Activated CD4-positive, alpha-beta memory T cell treated with anti-CD3 and anti-CD28 coated beads for 36 hours (primary cell): ENCODE measurements around the gene PAPLN. TPM values are rescaled to one million over a fixed set of nuclear protein-coding genes. Genes with fewer than 3 reads are reported as not detected.
"Not testable (repeated sequence)": the region's sequence is repeated elsewhere in the genome, so short reads cannot be mapped to it uniquely, and the experiment has no call there.

Experiments
- CTCF ChIA-PET: fragments of 350-600 bp; sonication (Branson Sonifier 250); formaldehyde crosslinking; loops from one replicate; lab custom pipeline; 2021; ENCODE audit warnings: antibody characterized with exemption, inconsistent platforms; lab: Charles Lee
- POLR2A ChIA-PET: fragments of 350-600 bp; sonication (Branson Sonifier 250); formaldehyde crosslinking; loops from one replicate; lab custom pipeline; 2021; ENCODE audit warnings: antibody characterized with exemption; lab: Charles Lee
- DNase-seq: peaks from one replicate; pipeline ENCODE4 v3.0.0-alpha.2; 2020
- H3K27ac Mint-ChIP-seq: one replicate; pipeline ENCODE4 v1.8.0; 2021; ENCODE audit warnings: mixed read lengths
- H3K27me3 Mint-ChIP-seq: one replicate; pipeline ENCODE4 v1.8.0; 2021; ENCODE audit warnings: mixed read lengths
- H3K36me3 Mint-ChIP-seq: one replicate; pipeline ENCODE4 v1.8.0; 2021; ENCODE audit warnings: mixed read lengths
- H3K4me1 Mint-ChIP-seq: one replicate; pipeline ENCODE4 v1.8.0; 2021; ENCODE audit warnings: low read depth, mixed read lengths
- H3K4me3 Mint-ChIP-seq: one replicate; pipeline ENCODE4 v1.8.0; 2021; ENCODE audit warnings: mild to moderate bottlenecking, mixed read lengths
- H3K9me3 Mint-ChIP-seq: one replicate; pipeline ENCODE4 v1.8.0; 2021; ENCODE audit warnings: mixed read lengths
- intact Hi-C: fragments of 100-400 bp; cut with micrococcal nuclease; formaldehyde crosslinking; loops from one replicate; pipeline ENCODE4 v1.15.1; 2023
- total RNA-seq, 2 experiments: library from RNA; stranded (reverse); gene quantifications; one replicate each; pipeline ENCODE4 v1.2.3, GENCODE V29; 2021

PAPLN gene
- total RNA-seq, 2 experiments from 2014 or later = 0.62 to 0.65 TPM

GRCh38 chr14:73289729-73290128 lies 52.4 kb downstream of the PAPLN start:
- intact Hi-C loops = loop anchor here (2.0 to 10.0 kb wide), 5 partner anchors 42 to 169 kb away; partner anchors contain the start of gene NUMB
- ChIA-PET POLR2A (interaction anchor here (0.9 to 1.3 kb wide), 4 partner anchors 169 to 182 kb away, joined by 3 to 5 read pairs (median 4); partner anchors contain the start of gene NUMB), CTCF (interaction anchor here (0.8 to 2.0 kb wide), 2 partner anchors 178 to 182 kb away, joined by 3 to 13 read pairs; no protein-coding TSS in a partner anchor)
- Mint-ChIP-seq H3K36me3 (peaks cover 25% of the 10 kb centered on the region), H3K27ac (no peak overlapping the region), H3K4me1 (peaks cover 27% of the 10 kb centered on the region), H3K27me3 (no peaks in the 10 kb centered on the region), H3K4me3 (no peak overlapping the region), H3K9me3 (no peaks in the 10 kb centered on the region)
- DNase-seq = no peak

- ChIA-PET POLR2A (interaction anchor here (0.9 to 1.3 kb wide), 4 partner anchors 168 to 182 kb away, joined by 3 to 5 read pairs (median 4); partner anchors contain the start of gene NUMB), CTCF (interaction anchor here (0.8 to 2.0 kb wide), 2 partner anchors 178 to 181 kb away, joined by 3 to 13 read pairs; no protein-coding TSS in a partner anchor)
- H3K27ac Mint-ChIP-seq = peak overlapping the region; percentile 28
- no peaks in the 10 kb centered on the region for H3K27me3 Mint-ChIP-seq
- H3K9me3 Mint-ChIP-seq = no peaks in the 10 kb centered on the region
- peaks cover 25% of the 10 kb centered on the region for H3K36me3 Mint-ChIP-seq
- H3K4me3 Mint-ChIP-seq = no peak overlapping the region
- peaks cover 27% of the 10 kb centered on the region for H3K4me1 Mint-ChIP-seq
- intact Hi-C loops = loop anchor here (2.0 to 10.0 kb wide), 5 partner anchors 43 to 169 kb away; partner anchors contain the start of gene NUMB
- DNase-seq = peak; percentile 27
Observed at GRCh38 chr14:73290279-73290678, 53.0 kb downstream of the PAPLN start.

GRCh38 chr14:73293782-73294781 lies 56.8 kb downstream of the PAPLN start:
- intact Hi-C loops = loop anchor here (5.0 to 10.0 kb wide), 3 partner anchors 47 to 119 kb away; no protein-coding TSS in a partner anchor
- Mint-ChIP-seq H3K4me1 (peaks cover 24% of the 10 kb centered on the region), H3K36me3 (peaks cover 22% of the 10 kb centered on the region), H3K27ac (no peak overlapping the region), H3K9me3 (no peaks in the 10 kb centered on the region), H3K4me3 (no peak overlapping the region), H3K27me3 (no peaks in the 10 kb centered on the region)
- DNase-seq = no peak
- CTCF ChIA-PET = interaction anchor here (0.6 to 3.9 kb wide), 19 partner anchors 7 to 202 kb away, joined by 3 to 167 read pairs (median 5); partner anchors contain the start of gene NUMB
- POLR2A ChIA-PET = interaction anchor here (1.8 kb wide), 1 partner anchor 197 kb away, joined by 6 read pairs; the partner anchor contains the start of gene RIOX1

GRCh38 chr14:73295198-73295796 lies 58.0 kb downstream of the PAPLN start:
- ChIA-PET POLR2A (interaction anchor here (1.1 to 1.8 kb wide), 2 partner anchors 177 to 196 kb away, joined by 5 to 6 read pairs; partner anchors contain the start of gene RIOX1), CTCF (interaction anchor here (0.6 to 3.9 kb wide), 41 partner anchors 9 to 337 kb away, joined by 3 to 167 read pairs (median 4); partner anchors contain the start of gene NUMB)
- Mint-ChIP-seq H3K9me3 (no peaks in the 10 kb centered on the region), H3K36me3 (peaks cover 20% of the 10 kb centered on the region), H3K4me3 (no peak overlapping the region), H3K4me1 (peaks cover 12% of the 10 kb centered on the region), H3K27ac (no peak overlapping the region), H3K27me3 (no peaks in the 10 kb centered on the region)
- intact Hi-C loops = loop anchor here (1.0 to 10.0 kb wide), 3 partner anchors 100 to 177 kb away; no protein-coding TSS in a partner anchor
- DNase-seq = no peak

- Mint-ChIP-seq H3K4me3 (no peak overlapping the region), H3K36me3 (peaks cover 4% of the 10 kb centered on the region), H3K4me1 (peaks cover 7% of the 10 kb centered on the region), H3K27me3 (no peaks in the 10 kb centered on the region), H3K27ac (no peak overlapping the region), H3K9me3 (no peaks in the 10 kb centered on the region)
- intact Hi-C loops = no loop called here
- CTCF ChIA-PET = interaction anchor here (3.0 kb wide), 1 partner anchor 10 kb away, joined by 18 read pairs; no protein-coding TSS in a partner anchor
- POLR2A ChIA-PET = no interaction called here
- DNase-seq = no peak
Observed at GRCh38 chr14:73305499-73305898, 68.2 kb downstream of the PAPLN start.

- Mint-ChIP-seq H3K27me3 (no peaks in the 10 kb centered on the region), H3K27ac (no peak overlapping the region), H3K4me1 (peaks cover 14% of the 10 kb centered on the region), H3K9me3 (no peaks in the 10 kb centered on the region), H3K36me3 (peaks cover 4% of the 10 kb centered on the region), H3K4me3 (no peak overlapping the region)
- no peak for DNase-seq
- ChIA-PET CTCF (interaction anchor here (0.6 kb wide), 1 partner anchor 18 kb away, joined by 3 read pairs; no protein-coding TSS in a partner anchor), POLR2A (no interaction called here)
- intact Hi-C loops = no loop called here
Observed at GRCh38 chr14:73307261-73307660, 70.0 kb downstream of the PAPLN start.

GRCh38 chr14:73309207-73309606 lies 71.9 kb downstream of the PAPLN start:
- CTCF ChIA-PET, intact Hi-C loops, POLR2A ChIA-PET, H3K27me3 Mint-ChIP-seq, DNase-seq, H3K27ac Mint-ChIP-seq, H3K4me1 Mint-ChIP-seq, H3K36me3 Mint-ChIP-seq, H3K9me3 Mint-ChIP-seq, H3K4me3 Mint-ChIP-seq: not testable (repeated sequence)

GRCh38 chr14:73311708-73312030 lies 74.4 kb downstream of the PAPLN start:
- intact Hi-C loops = no loop called here
- H3K9me3 Mint-ChIP-seq = no peaks in the 10 kb centered on the region
- H3K27me3 Mint-ChIP-seq = no peaks in the 10 kb centered on the region
- H3K4me1 Mint-ChIP-seq = peaks cover 8% of the 10 kb centered on the region
- H3K36me3 Mint-ChIP-seq = peaks cover 4% of the 10 kb centered on the region
- CTCF ChIA-PET = no interaction called here
- H3K4me3 Mint-ChIP-seq = no peak overlapping the region
- POLR2A ChIA-PET = no interaction called here
- no peak for DNase-seq
- no peak overlapping the region for H3K27ac Mint-ChIP-seq

GRCh38 chr14:73312687-73313086 lies 75.4 kb downstream of the PAPLN start:
- POLR2A ChIA-PET = interaction anchor here (0.6 kb wide), 1 partner anchor 300 kb away, joined by 3 read pairs; no protein-coding TSS in a partner anchor
- Mint-ChIP-seq H3K27me3 (no peaks in the 10 kb centered on the region), H3K27ac (no peak overlapping the region), H3K4me1 (peaks cover 8% of the 10 kb centered on the region), H3K36me3 (peaks cover 4% of the 10 kb centered on the region), H3K9me3 (no peaks in the 10 kb centered on the region), H3K4me3 (no peak overlapping the region)
- intact Hi-C loops = no loop called here
- CTCF ChIA-PET = no interaction called here
- no peak for DNase-seq

- Mint-ChIP-seq H3K36me3 (peaks cover 4% of the 10 kb centered on the region), H3K9me3 (no peaks in the 10 kb centered on the region), H3K27ac (no peak overlapping the region), H3K4me3 (no peak overlapping the region), H3K27me3 (no peaks in the 10 kb centered on the region), H3K4me1 (peaks cover 8% of the 10 kb centered on the region)
- CTCF ChIA-PET = no interaction called here
- POLR2A ChIA-PET = no interaction called here
- DNase-seq = no peak
- intact Hi-C loops = no loop called here
Observed at GRCh38 chr14:73313151-73313550, 75.8 kb downstream of the PAPLN start.

GRCh38 chr14:73323896-73324399 lies 86.6 kb downstream of the PAPLN start:
- H3K36me3 Mint-ChIP-seq = peaks cover 4% of the 10 kb centered on the region
- ChIA-PET POLR2A (no interaction called here), CTCF (interaction anchor here (1.3 kb wide), 1 partner anchor 29 kb away, joined by 6 read pairs; no protein-coding TSS in a partner anchor)
- no peak for DNase-seq
- peaks cover 42% of the 10 kb centered on the region for H3K4me1 Mint-ChIP-seq
- intact Hi-C loops = no loop called here
- H3K27me3 Mint-ChIP-seq = no peaks in the 10 kb centered on the region
- H3K27ac Mint-ChIP-seq = no peak overlapping the region
- H3K4me3 Mint-ChIP-seq = no peak overlapping the region
- no peaks in the 10 kb centered on the region for H3K9me3 Mint-ChIP-seq
